ENCODE data around the gene NBPF1. TPM values are rescaled to one million over a fixed set of nuclear protein-coding genes. Genes with fewer than 3 reads are reported as not detected.
A peak's percentile ranks its signal among the peaks of the same experiment; 100 is the strongest.
"Not testable (repeated sequence)": the region's sequence is repeated elsewhere in the genome, so short reads cannot be mapped to it uniquely, and the experiment has no call there.

NBPF1 gene
- total RNA-seq, 2 donors from 2014 or later = 39.2 to 42.5 TPM

- DNase-seq; H3K9ac ChIP-seq (ENCODE audit: extremely low read depth, low read length, poor library complexity, severe bottlenecking); H3K36me3 ChIP-seq (ENCODE audit: control insufficient read depth, insufficient read depth, low read length); H3K36me3 Mint-ChIP-seq (ENCODE audit: low read depth); H3K4me1 Mint-ChIP-seq; H3K4me3 ChIP-seq (ENCODE audit: low read length); H3K27ac Mint-ChIP-seq; H3K9me3 ChIP-seq (ENCODE audit: control insufficient read depth, low read length); H3K27me3 ChIP-seq (ENCODE audit: control insufficient read depth, insufficient read depth, low read length, poor library complexity, severe bottlenecking); H3K9me3 Mint-ChIP-seq; H3K4me1 ChIP-seq (ENCODE audit: control insufficient read depth, insufficient read depth, low read length); H3K27ac ChIP-seq (ENCODE audit: low read depth, low read length): not testable (repeated sequence)
- Mint-ChIP-seq H3K4me3 (peak overlapping the region; percentile 83), H3K27me3 (ENCODE audit: insufficient read depth) (peaks cover 39% of the 10 kb centered on the region)
- WGBS, 2 experiments (ENCODE audit: insufficient coverage in 1 of 2, insufficient read length in 1 of 2) = 93 to 100% methylated on average over 2 to 4 of the region's 5 CpGs
These were observed 91.7 kb downstream of the NBPF1 start for GRCh38 chr1:16521679-16522078.

- no peaks in the 10 kb centered on the region for H3K36me3 Mint-ChIP-seq (ENCODE audit: low read depth)
- no peak overlapping the region for H3K9ac ChIP-seq (ENCODE audit: extremely low read depth, low read length, poor library complexity, severe bottlenecking)
- H3K9me3 ChIP-seq (ENCODE audit: control insufficient read depth, low read length) = no peaks in the 10 kb centered on the region
- H3K27me3 ChIP-seq (ENCODE audit: control insufficient read depth, insufficient read depth, low read length, poor library complexity, severe bottlenecking) = peaks cover 4% of the 10 kb centered on the region
- H3K9me3 Mint-ChIP-seq = no peaks in the 10 kb centered on the region
- no peaks in the 10 kb centered on the region for H3K36me3 ChIP-seq (ENCODE audit: control insufficient read depth, insufficient read depth, low read length)
- H3K27ac Mint-ChIP-seq = peak overlapping the region; percentile 88
- DNase-seq = peak; percentile 36
- peak overlapping the region; percentile 47 for H3K4me3 ChIP-seq (ENCODE audit: low read length)
- peaks cover 6% of the 10 kb centered on the region for H3K4me1 Mint-ChIP-seq
- H3K27me3 Mint-ChIP-seq (ENCODE audit: insufficient read depth) = peaks cover 39% of the 10 kb centered on the region
- H3K4me3 Mint-ChIP-seq = peak overlapping the region; percentile 83
- 60 to 76% methylated on average over 5 to 12 of the region's 12 CpGs for WGBS, 2 experiments (ENCODE audit: insufficient coverage in 1 of 2, insufficient read length in 1 of 2)
- no peak for TF ChIP-seq CTCF (conservative IDR thresholded peaks at IDR 0.05)
- H3K4me1 ChIP-seq (ENCODE audit: control insufficient read depth, insufficient read depth, low read length) = no peaks in the 10 kb centered on the region
- H3K27ac ChIP-seq (ENCODE audit: low read depth, low read length) = no peak overlapping the region
These were observed 92.1 kb downstream of the NBPF1 start for GRCh38 chr1:16521288-16521583.

GRCh38 chr1:16520435-16521287 is 92.7 kb downstream of the NBPF1 start:
- H3K9ac ChIP-seq (ENCODE audit: extremely low read depth, low read length, poor library complexity, severe bottlenecking); H3K9me3 ChIP-seq (ENCODE audit: control insufficient read depth, low read length); H3K36me3 ChIP-seq (ENCODE audit: control insufficient read depth, insufficient read depth, low read length); H3K4me1 Mint-ChIP-seq; H3K9me3 Mint-ChIP-seq; H3K27ac ChIP-seq (ENCODE audit: low read depth, low read length); H3K36me3 Mint-ChIP-seq (ENCODE audit: low read depth); H3K27me3 ChIP-seq (ENCODE audit: control insufficient read depth, insufficient read depth, low read length, poor library complexity, severe bottlenecking); H3K4me1 ChIP-seq (ENCODE audit: control insufficient read depth, insufficient read depth, low read length): not testable (repeated sequence)
- H3K4me3 Mint-ChIP-seq = peak overlapping the region; percentile 83
- peak overlapping the region; percentile 47 for H3K4me3 ChIP-seq (ENCODE audit: low read length)
- TF ChIP-seq CTCF (conservative IDR thresholded peaks at IDR 0.05) = peak; percentile 49
- peak overlapping the region; percentile 88 for H3K27ac Mint-ChIP-seq
- peak; percentile 92 for DNase-seq
- H3K27me3 Mint-ChIP-seq (ENCODE audit: insufficient read depth) = peaks cover 39% of the 10 kb centered on the region
- 40 to 53% methylated on average over 39 to 48 of the region's 48 CpGs for WGBS, 2 experiments (ENCODE audit: insufficient coverage in 1 of 2, insufficient read length in 1 of 2)

GRCh38 chr1:16519255-16519951 is 94.0 kb downstream of the NBPF1 start:
- H3K27ac ChIP-seq (ENCODE audit: low read depth, low read length); H3K9me3 ChIP-seq (ENCODE audit: control insufficient read depth, low read length); H3K4me1 ChIP-seq (ENCODE audit: control insufficient read depth, insufficient read depth, low read length); H3K36me3 ChIP-seq (ENCODE audit: control insufficient read depth, insufficient read depth, low read length); H3K9ac ChIP-seq (ENCODE audit: extremely low read depth, low read length, poor library complexity, severe bottlenecking); H3K9me3 Mint-ChIP-seq; H3K27ac Mint-ChIP-seq; H3K4me3 Mint-ChIP-seq; H3K4me3 ChIP-seq (ENCODE audit: low read length); H3K4me1 Mint-ChIP-seq; H3K27me3 ChIP-seq (ENCODE audit: control insufficient read depth, insufficient read depth, low read length, poor library complexity, severe bottlenecking); H3K36me3 Mint-ChIP-seq (ENCODE audit: low read depth): not testable (repeated sequence)
- 83 to 100% methylated on average over 1 to 5 of the region's 6 CpGs for WGBS, 2 experiments (ENCODE audit: insufficient coverage in 1 of 2, insufficient read length in 1 of 2)
- DNase-seq = peak; percentile 11
- peaks cover 32% of the 10 kb centered on the region for H3K27me3 Mint-ChIP-seq (ENCODE audit: insufficient read depth)

GRCh38 chr1:16518913-16519254 is 94.5 kb downstream of the NBPF1 start:
- not testable (repeated sequence) for H3K4me1 ChIP-seq (ENCODE audit: control insufficient read depth, insufficient read depth, low read length); H3K27me3 ChIP-seq (ENCODE audit: control insufficient read depth, insufficient read depth, low read length, poor library complexity, severe bottlenecking); H3K4me1 Mint-ChIP-seq; H3K27ac Mint-ChIP-seq; H3K4me3 Mint-ChIP-seq; H3K36me3 Mint-ChIP-seq (ENCODE audit: low read depth); H3K9ac ChIP-seq (ENCODE audit: extremely low read depth, low read length, poor library complexity, severe bottlenecking); H3K4me3 ChIP-seq (ENCODE audit: low read length); H3K36me3 ChIP-seq (ENCODE audit: control insufficient read depth, insufficient read depth, low read length); H3K27ac ChIP-seq (ENCODE audit: low read depth, low read length); H3K9me3 ChIP-seq (ENCODE audit: control insufficient read depth, low read length); H3K9me3 Mint-ChIP-seq
- DNase-seq = peak; percentile 2
- 96% methylated on average over 2 of the region's 3 CpGs; no CpG with 5 or more reads in 1 of the 2 experiments for WGBS, 2 experiments (ENCODE audit: insufficient coverage in 1 of 2, insufficient read length in 1 of 2)
- H3K27me3 Mint-ChIP-seq (ENCODE audit: insufficient read depth) = peaks cover 32% of the 10 kb centered on the region
